Type B pancreatic cell (in vitro differentiated cells): ENCODE data around the gene SPTSSB. TPM values are rescaled to one million over a fixed set of nuclear protein-coding genes. Genes with fewer than 3 reads are reported as not detected.
A peak's percentile ranks its signal among the peaks of the same experiment; 100 is the strongest.

Source experiments
- DNase-seq: peaks from one replicate; pipeline ENCODE4 v3.0.0; 2021; ENCODE audit warnings: mixed read lengths; ENCODE audit not compliant: unreplicated experiment; ENCODE audit errors: extremely low spot score
- H3K27ac Mint-ChIP-seq: 2 replicates; pipeline ENCODE4 v1.8.0; 2021; ENCODE audit warnings: mild to moderate bottlenecking, mixed read lengths
- H3K27me3 Mint-ChIP-seq: 2 replicates; pipeline ENCODE4 v1.8.0; 2021; ENCODE audit warnings: mixed read lengths
- H3K36me3 Mint-ChIP-seq: 2 replicates; pipeline ENCODE4 v1.8.0; 2021; ENCODE audit warnings: mixed read lengths
- H3K4me1 Mint-ChIP-seq: one replicate; pipeline ENCODE4 v1.8.0; 2021; ENCODE audit warnings: mixed read lengths; ENCODE audit not compliant: unreplicated experiment
- H3K4me3 Mint-ChIP-seq: 2 replicates; pipeline ENCODE4 v1.8.0; 2021; ENCODE audit warnings: mild to moderate bottlenecking, mixed read lengths
- H3K9me3 Mint-ChIP-seq: 2 replicates; pipeline ENCODE4 v1.8.0; 2021; ENCODE audit warnings: mixed read lengths
- CTCF ChIP-seq: fragments of 200-600 bp; sonication (generic); conservative IDR thresholded peaks from 2 replicates; pipeline ENCODE4 v1.5.0; 2021; ENCODE audit warnings: antibody characterized with exemption, mild to moderate bottlenecking
- long read RNA-seq: library from polyadenylated mRNA; unstranded; transcript quantifications from one replicate; pipeline ENCODE4 v2.0.0, GENCODE V29; 2020
- total RNA-seq: library from RNA; stranded (reverse); gene quantifications from 2 replicates; pipeline ENCODE4 v1.2.1, GENCODE V29; 2021; ENCODE audit warnings: low replicate concordance

SPTSSB gene
- 28.8 and 69.1 TPM in 2 replicates for total RNA-seq
- long read RNA-seq, transcript SPTSSB-202 (4 exons, 880 nt): minor isoform, 25 of 323 reads
- long read RNA-seq, transcript SPTSSB-201 (3 exons, 3,103 nt): major isoform, 278 of 323 reads
- long read RNA-seq, partial matches to known transcripts: 8 of 323 reads
- long read RNA-seq, other reads (novel, unspliced or antisense): 8 of 323 reads

DNA sequence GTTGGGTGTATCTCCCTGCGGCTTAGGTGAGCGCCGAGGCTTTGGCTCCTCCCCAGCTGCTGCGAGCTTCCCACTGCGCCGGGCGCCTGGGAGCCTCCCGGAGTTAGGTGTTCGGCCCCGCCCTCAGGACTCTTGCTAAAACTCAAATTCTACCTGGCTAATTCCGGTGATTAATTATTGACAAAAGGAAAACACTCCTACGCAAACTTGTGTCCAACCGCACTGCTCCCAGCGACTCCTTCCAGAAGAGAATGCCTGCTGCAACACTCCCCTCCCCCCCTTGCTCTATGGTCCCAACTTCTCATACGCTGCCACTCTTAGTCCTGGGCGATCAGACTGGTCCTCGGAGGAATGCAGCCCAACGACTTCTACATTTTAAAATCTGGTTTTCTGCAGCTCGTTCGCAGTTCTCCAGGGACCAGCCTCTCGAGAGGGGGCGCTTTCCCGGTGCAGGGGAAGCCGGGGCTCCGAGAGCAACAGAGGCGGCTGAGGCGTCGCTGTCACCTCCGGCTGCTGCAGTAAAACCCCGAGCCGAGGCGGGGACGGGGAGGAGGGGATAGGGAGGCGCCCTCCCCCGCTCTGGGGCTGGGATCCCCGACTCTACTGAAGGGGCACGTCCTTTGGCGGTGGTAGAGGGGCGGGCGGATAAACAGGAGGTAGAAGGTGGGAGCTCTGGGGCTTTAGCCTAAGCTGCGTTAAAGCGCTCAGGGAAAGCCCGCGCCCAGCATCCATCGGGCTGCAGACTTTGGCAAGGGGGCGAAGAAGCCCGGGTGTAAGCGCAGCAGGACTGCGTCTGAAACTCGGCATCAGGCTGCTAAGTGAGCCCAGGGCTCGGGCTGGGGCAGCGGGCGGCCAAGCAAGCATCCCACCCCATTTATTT is at the start of gene SPTSSB:
Gene SPTSSB (minus strand): TSS at position 77 of the 880 bp plus-strand sequence. CDS start 25,194 bp downstream, outside the sequence.
- DNase-seq: peak; percentile 75
- Mint-ChIP-seq H3K27ac (peak within 1 kb of the TSS; percentile 92), H3K4me3 (peak within 1 kb of the TSS; percentile 93), H3K4me1 (peaks cover 19% of the 10 kb centered on the region), H3K27me3 (peaks cover 41% of the 10 kb centered on the region), H3K36me3 (no peaks in the 10 kb centered on the region), H3K9me3 (no peaks in the 10 kb centered on the region)
- TF ChIP-seq CTCF: peak; percentile 44

DNA sequence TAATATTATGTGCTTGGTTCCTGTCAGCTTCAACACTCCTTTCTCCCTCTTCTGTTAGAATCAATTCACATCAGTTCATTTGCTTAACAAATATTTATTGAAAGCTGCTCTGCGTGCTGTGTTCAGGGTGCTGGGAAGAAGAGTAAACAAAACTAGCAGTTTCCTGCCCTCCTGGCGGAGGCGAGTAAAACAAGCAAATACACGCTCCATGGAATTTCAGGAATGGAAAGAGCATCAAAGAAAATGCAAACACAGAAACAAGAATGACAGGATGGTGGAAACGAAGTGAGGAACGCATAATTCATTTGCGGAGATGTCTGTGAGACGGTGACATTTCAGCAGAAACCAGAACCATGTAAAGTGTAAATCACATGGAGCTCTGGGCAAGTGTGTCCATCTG is 49.4 kb upstream of the SPTSSB start:
- peak; percentile 58 for TF ChIP-seq CTCF
- Mint-ChIP-seq H3K36me3 (peaks cover 7% of the 10 kb centered on the region), H3K27me3 (no peaks in the 10 kb centered on the region), H3K4me3 (peak overlapping the region; percentile 56), H3K27ac (peak overlapping the region; percentile 52), H3K9me3 (peaks cover 8% of the 10 kb centered on the region), H3K4me1 (peaks cover 16% of the 10 kb centered on the region)
- DNase-seq: no peak

DNA sequence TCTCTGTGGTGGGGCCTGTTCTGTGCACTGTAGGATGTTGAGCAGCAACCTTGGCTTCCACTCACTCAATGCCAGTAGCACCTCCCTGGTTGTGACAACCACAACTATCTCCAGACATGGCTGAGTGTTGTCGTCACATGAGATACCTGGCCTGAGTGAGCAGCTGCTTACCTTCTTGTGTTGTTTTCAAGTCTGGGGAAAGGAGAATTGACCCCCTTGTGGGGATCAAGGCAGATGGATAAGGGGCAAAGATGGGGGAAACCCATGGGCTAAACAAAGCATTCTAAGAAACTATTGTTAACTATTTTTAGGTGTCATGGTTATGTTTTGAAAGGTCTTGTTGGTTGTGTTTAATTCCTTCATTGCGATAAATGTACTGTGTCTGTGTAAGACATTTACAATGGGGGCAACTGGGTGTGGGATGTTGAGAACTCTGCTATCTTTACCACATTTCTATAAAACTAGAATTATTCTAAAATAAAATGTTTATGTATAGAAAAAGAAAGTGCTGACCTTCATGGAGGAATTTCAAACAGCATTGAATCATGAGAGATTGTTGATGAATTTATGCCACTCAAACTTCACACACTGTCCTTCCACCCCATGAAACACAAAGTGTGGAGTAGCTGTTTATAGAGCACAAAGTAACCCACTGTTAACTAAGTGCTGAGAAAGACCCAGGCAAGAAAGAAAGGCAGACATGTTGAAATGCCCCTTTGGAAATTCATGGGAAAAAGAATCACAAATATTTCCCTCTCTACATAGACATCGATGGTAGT is 48.4 kb upstream of the SPTSSB start:
- Mint-ChIP-seq H3K4me1 (peaks cover 17% of the 10 kb centered on the region), H3K27ac (no peak overlapping the region)

DNA sequence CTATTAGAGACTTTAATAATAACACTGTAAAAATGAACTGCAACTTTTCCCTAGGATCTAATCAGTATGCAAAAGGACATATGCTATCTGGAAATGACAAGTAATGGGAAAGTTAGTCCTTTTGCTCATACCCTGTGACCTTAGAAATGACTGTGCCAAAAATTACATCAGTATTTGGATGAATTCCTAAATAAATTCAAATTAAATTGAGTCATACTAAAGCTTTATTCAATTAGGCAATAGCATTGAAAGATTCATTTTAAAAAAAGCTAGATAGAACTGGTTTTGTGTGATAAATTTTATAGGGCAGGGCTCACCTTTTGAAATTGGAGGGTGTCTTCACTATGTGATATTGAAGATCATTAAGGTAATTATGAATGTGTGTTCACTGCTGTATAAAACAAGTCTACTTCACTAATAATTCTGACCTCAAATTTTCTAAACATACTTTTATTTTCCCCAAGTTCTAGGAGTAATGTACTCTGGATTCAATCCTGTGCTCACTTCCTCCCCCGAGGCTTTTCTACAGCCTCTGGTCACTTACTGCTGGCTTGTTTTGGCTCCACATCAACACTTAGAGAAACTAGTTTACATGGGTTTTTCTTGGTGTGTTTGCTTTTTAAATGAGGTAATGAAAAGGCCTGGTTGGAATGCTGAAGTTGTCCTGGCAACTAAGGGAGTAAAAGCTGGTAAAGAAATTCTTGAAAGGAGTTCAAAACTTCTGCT is 44.4 kb upstream of the SPTSSB start:
- Mint-ChIP-seq H3K4me3 (no peak overlapping the region), H3K27ac (peak overlapping the region; percentile 55), H3K9me3 (peaks cover 8% of the 10 kb centered on the region), H3K36me3 (peaks cover 7% of the 10 kb centered on the region), H3K4me1 (peaks cover 16% of the 10 kb centered on the region), H3K27me3 (peaks cover 3% of the 10 kb centered on the region)
- no peak for TF ChIP-seq CTCF
- DNase-seq: no peak

More for the DNA sequence above, 48.4 kb upstream of the SPTSSB start:
- Mint-ChIP-seq H3K36me3 (peaks cover 7% of the 10 kb centered on the region), H3K9me3 (peaks cover 8% of the 10 kb centered on the region), H3K4me3 (no peak overlapping the region), H3K27me3 (no peaks in the 10 kb centered on the region)
- no peak for TF ChIP-seq CTCF
- no peak for DNase-seq

DNA sequence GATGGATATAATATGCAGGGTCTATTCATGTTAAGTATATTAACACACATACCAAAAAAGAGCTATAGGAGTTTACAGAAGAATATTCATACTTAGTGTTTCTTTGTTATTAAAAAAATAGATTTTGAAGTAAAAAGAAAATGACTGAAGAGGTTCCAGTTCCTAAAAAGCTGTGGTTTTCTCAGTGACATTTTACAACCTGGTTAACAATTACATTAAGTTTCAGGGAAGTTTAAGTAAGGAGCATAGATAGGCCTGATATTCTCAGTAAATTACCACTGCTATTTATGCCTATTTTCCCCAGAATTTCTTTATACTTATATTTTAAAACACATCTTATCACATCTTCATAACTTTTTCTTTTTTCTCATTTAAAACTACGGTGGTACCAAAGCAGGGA is 43.6 kb upstream of the SPTSSB start:
- DNase-seq: no peak
- Mint-ChIP-seq H3K36me3 (peaks cover 7% of the 10 kb centered on the region), H3K27me3 (peaks cover 3% of the 10 kb centered on the region), H3K27ac (no peak overlapping the region), H3K4me1 (peaks cover 15% of the 10 kb centered on the region), H3K9me3 (peaks cover 8% of the 10 kb centered on the region), H3K4me3 (no peak overlapping the region)
- TF ChIP-seq CTCF: no peak
